Measurements from ENCODE around the gene DLGAP1.

GRCh38 chr18:3605486-3605952 is 849.6 kb downstream of the DLGAP1 start:
- TF ChIP-seq ZNF146 (tag by site-specific recombination; IDR thresholded peaks at IDR 0.05), result no peak
- TF ChIP-seq ZNF701 (tag by site-specific recombination; IDR thresholded peaks at IDR 0.05), result no peak
- no peak for TF ChIP-seq ZNF843 (tag by site-specific recombination; IDR thresholded peaks at IDR 0.05)
- TF ChIP-seq OVOL3 (tag by site-specific recombination; IDR thresholded peaks at IDR 0.05), result no peak
- no peak for TF ChIP-seq REST (tag by site-specific recombination; IDR thresholded peaks at IDR 0.05)
- no peak for TF ChIP-seq CTCF (tag by site-specific recombination; IDR thresholded peaks at IDR 0.05)
- TF ChIP-seq ZNF707 (tag by site-specific recombination; IDR thresholded peaks at IDR 0.05), result no peak
- no peak for TF ChIP-seq ATF2 (tag by site-specific recombination; IDR thresholded peaks at IDR 0.05; ENCODE audit: low read depth)
- TF ChIP-seq ZNF274 (IDR thresholded peaks at IDR 0.05; ENCODE audit: low read length), result no peak
- no peak for TF ChIP-seq ZNF274 (tag by site-specific recombination; IDR thresholded peaks at IDR 0.05; ENCODE audit: borderline replicate concordance)
- no peak for TF ChIP-seq HOXD13 (CRISPR knock-in tag; IDR thresholded peaks at IDR 0.05; ENCODE audit: borderline replicate concordance)
- no peak for TF ChIP-seq SP3 (tag by site-specific recombination; IDR thresholded peaks at IDR 0.05)
- no peak for TF ChIP-seq ZNF555 (tag by site-specific recombination; conservative IDR thresholded peaks at IDR 0.05)
